Neural cell (in vitro differentiated cells): ENCODE results near the gene AKR7A3. TPM values are rescaled to one million over a fixed set of nuclear protein-coding genes. Genes with fewer than 3 reads are reported as not detected.

Experiments used
- H2AFZ ChIP-seq: fragments of 200-600, 300-800 bp; sonication (generic), shearing (Covaris generic); 2 replicates; pipeline ENCODE4 v1.6.0; 2014; ENCODE audit warnings: low read depth, mild to moderate bottlenecking, antibody characterized with exemption, low read length, moderate library complexity
- H3F3A ChIP-seq: fragments of 200-600 bp; shearing (Covaris generic); 2 replicates; pipeline ENCODE4 v1.6.1; 2016; ENCODE audit warnings: mild to moderate bottlenecking, moderate library complexity, mixed read lengths, antibody characterized with exemption, low read length; ENCODE audit not compliant: insufficient read depth, poor library complexity, severe bottlenecking
- H3K27ac ChIP-seq: fragments of 200-600, 300-800 bp; sonication (generic), shearing (Covaris generic); 2 replicates; pipeline ENCODE4 v1.5.1; 2014; ENCODE audit warnings: mild to moderate bottlenecking, low read length, moderate library complexity
- H3K27me3 ChIP-seq: fragments of 300-800, 200-600 bp; sonication (generic), shearing (Covaris generic); 2 replicates; pipeline ENCODE4 v1.6.0; 2014; ENCODE audit warnings: mild to moderate bottlenecking, low read depth, low read length, moderate library complexity; ENCODE audit not compliant: insufficient read depth
- H3K36me3 ChIP-seq: fragments of 300-800, 200-600 bp; sonication (generic), shearing (Covaris generic); 2 replicates; pipeline ENCODE4 v1.5.1; 2014; ENCODE audit warnings: mild to moderate bottlenecking, antibody characterized with exemption, low read length, moderate library complexity; ENCODE audit not compliant: insufficient read depth
- H3K4me2 ChIP-seq: fragments of 300-800, 200-600 bp; sonication (generic), shearing (Covaris generic); 2 replicates; pipeline ENCODE4 v1.6.0; 2014; ENCODE audit warnings: mild to moderate bottlenecking, low read length
- H3K4me3 ChIP-seq: fragments of 300-800, 200-600 bp; sonication (generic), shearing (Covaris generic); 2 replicates; pipeline ENCODE4 v1.5.1; 2014; ENCODE audit warnings: mild to moderate bottlenecking, low read length, moderate library complexity
- H3K79me2 ChIP-seq: fragments of 200-600 bp; shearing (Covaris generic); replicated peaks from 2 replicates; pipeline ENCODE4 v1.6.0; 2014; ENCODE audit warnings: mild to moderate bottlenecking, low read length, moderate library complexity; ENCODE audit not compliant: insufficient read depth
- H3K9ac ChIP-seq: fragments of 300-800, 200-600 bp; sonication (generic), shearing (Covaris generic); 2 replicates; pipeline ENCODE4 v1.6.1; 2016; ENCODE audit warnings: mild to moderate bottlenecking, low read length, mixed read lengths
- H3K9me2 ChIP-seq: fragments of 200-600 bp; shearing (Covaris generic); 2 replicates; pipeline ENCODE4 v1.6.1; 2016; ENCODE audit warnings: mild to moderate bottlenecking, low read length, mixed read lengths; ENCODE audit not compliant: insufficient read depth
- H3K9me3 ChIP-seq: fragments of 200-600, 300-800 bp; sonication (generic), shearing (Covaris generic); 2 replicates; pipeline ENCODE4 v1.6.1; 2016; ENCODE audit warnings: mild to moderate bottlenecking, mixed run types, low read length, moderate library complexity, mixed read lengths
- H4K20me1 ChIP-seq: fragments of 200-600 bp; shearing (Covaris generic); 2 replicates; pipeline ENCODE4 v1.6.1; 2016; ENCODE audit warnings: mild to moderate bottlenecking, mixed run types; ENCODE audit not compliant: insufficient read depth
- EP300 ChIP-seq: fragments of 450-650 bp; conservative IDR thresholded peaks from 2 replicates; pipeline ENCODE4 v1.6.1; 2014; ENCODE audit warnings: antibody characterized with exemption, mild to moderate bottlenecking, moderate library complexity; ENCODE audit not compliant: poor library complexity, severe bottlenecking
- EZH2 ChIP-seq: fragments of 200-600, 300-800 bp; shearing (Covaris generic), sonication (generic); IDR thresholded peaks from 2 replicates; pipeline ENCODE4 v1.6.1; 2014; ENCODE audit warnings: antibody characterized with exemption, low read length, borderline replicate concordance, mild to moderate bottlenecking; ENCODE audit not compliant: insufficient read depth, poor library complexity, severe bottlenecking
- POLR2AphosphoS5 ChIP-seq: IDR thresholded peaks from 2 replicates; pipeline ENCODE4 v1.6.1; 2012
- RAD21 ChIP-seq: fragments of 450-650 bp; conservative IDR thresholded peaks from 2 replicates; pipeline ENCODE4 v1.6.1; 2014; ENCODE audit warnings: antibody characterized with exemption, mild to moderate bottlenecking, moderate library complexity
- SMC3 ChIP-seq: fragments of 450-650 bp; conservative IDR thresholded peaks from 2 replicates; pipeline ENCODE4 v1.6.1; 2014; ENCODE audit warnings: antibody characterized with exemption, mild to moderate bottlenecking, moderate library complexity; ENCODE audit not compliant: poor library complexity
- TAF1 ChIP-seq: IDR thresholded peaks from 2 replicates; pipeline ENCODE4 v1.6.1; 2012; ENCODE audit warnings: low read depth
- polyA plus RNA-seq: library from polyadenylated mRNA; depleted of rRNA; stranded (reverse); fragments of >200 nt; gene quantifications from 2 replicates; pipeline ENCODE4 v1.2.3, GENCODE V29; 2014
- TF ChIP-seq, protein P1 (sequence below): IDR thresholded peaks from 2 replicates; pipeline ENCODE4 v1.6.1; 2012; ENCODE audit warnings: borderline replicate concordance
- TF ChIP-seq, protein P2 (sequence below): fragments of 450-650 bp; IDR thresholded peaks from 2 replicates; pipeline ENCODE4 v1.5.1; 2014; ENCODE audit warnings: antibody characterized with exemption, mild to moderate bottlenecking, moderate library complexity; ENCODE audit not compliant: poor library complexity, severe bottlenecking

Gene AKR7A3
- polyA plus RNA-seq, 1 donor from 2014 or later = 2.9 TPM

DNA sequence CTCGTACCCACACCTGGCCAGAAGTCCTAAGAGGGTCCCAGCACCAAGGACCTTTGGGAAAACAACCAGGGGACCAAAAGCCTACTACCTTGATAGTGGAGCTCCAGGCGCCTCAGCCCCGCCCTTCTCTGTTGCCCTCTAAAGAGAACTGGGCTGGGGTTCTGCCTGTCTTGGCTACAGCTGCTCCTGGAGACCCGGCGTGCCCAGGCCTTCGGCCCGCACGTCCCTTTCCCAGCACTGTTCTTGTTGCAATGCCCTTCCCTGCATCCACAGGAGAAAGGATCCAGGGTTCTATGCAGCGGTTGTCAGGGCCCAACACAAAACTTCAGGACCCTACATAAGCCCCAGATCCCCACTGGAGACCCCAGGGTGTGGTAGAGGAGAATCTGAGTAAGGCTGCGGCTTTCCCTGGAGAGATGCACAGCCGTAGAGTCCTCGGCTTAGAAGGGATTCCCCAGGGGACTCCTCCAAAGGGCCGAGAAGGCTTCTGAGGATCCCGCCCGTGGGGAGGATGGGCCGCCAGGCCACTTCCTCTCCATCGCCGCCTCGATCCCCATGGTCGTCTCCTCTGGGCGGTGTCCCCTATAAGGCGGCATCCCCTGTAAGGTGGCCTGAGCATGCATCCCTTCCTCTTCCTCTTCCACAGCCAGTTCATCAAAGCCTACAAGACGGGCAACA is 35.6 kb upstream of the AKR7A3 start:
- H3K36me3 ChIP-seq = no peaks in the 10 kb centered on the region
- H3K27ac ChIP-seq = no peak overlapping the region
- H3F3A ChIP-seq = no peaks in the 10 kb centered on the region

DNA sequence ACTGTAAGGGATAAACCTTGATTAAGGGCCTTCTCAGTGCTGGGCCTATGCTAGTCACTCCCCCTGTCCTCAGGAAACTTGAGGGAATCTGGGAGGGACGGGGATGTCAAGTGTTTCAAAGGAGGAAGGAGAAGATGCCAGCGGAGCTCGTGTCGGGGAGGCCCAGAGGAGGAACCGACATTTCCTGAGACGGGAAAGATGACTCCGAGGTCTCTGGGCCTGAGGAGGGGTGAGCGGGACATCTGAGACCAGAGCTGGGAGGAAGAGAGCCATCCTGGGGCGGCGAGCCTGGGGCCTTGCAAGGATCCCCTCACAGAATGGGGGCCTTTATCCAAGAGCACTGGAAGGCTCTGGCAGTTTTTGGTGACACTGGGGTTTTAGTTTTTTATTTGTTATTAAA is 33.9 kb upstream of the AKR7A3 start:
- H4K20me1 ChIP-seq = no peaks in the 10 kb centered on the region
- no peaks in the 10 kb centered on the region for H3K27me3 ChIP-seq
- H3K9me2 ChIP-seq = no peaks in the 10 kb centered on the region
- H3F3A ChIP-seq = no peaks in the 10 kb centered on the region
- no peaks in the 10 kb centered on the region for H3K36me3 ChIP-seq
- TF ChIP-seq, protein P1, sequence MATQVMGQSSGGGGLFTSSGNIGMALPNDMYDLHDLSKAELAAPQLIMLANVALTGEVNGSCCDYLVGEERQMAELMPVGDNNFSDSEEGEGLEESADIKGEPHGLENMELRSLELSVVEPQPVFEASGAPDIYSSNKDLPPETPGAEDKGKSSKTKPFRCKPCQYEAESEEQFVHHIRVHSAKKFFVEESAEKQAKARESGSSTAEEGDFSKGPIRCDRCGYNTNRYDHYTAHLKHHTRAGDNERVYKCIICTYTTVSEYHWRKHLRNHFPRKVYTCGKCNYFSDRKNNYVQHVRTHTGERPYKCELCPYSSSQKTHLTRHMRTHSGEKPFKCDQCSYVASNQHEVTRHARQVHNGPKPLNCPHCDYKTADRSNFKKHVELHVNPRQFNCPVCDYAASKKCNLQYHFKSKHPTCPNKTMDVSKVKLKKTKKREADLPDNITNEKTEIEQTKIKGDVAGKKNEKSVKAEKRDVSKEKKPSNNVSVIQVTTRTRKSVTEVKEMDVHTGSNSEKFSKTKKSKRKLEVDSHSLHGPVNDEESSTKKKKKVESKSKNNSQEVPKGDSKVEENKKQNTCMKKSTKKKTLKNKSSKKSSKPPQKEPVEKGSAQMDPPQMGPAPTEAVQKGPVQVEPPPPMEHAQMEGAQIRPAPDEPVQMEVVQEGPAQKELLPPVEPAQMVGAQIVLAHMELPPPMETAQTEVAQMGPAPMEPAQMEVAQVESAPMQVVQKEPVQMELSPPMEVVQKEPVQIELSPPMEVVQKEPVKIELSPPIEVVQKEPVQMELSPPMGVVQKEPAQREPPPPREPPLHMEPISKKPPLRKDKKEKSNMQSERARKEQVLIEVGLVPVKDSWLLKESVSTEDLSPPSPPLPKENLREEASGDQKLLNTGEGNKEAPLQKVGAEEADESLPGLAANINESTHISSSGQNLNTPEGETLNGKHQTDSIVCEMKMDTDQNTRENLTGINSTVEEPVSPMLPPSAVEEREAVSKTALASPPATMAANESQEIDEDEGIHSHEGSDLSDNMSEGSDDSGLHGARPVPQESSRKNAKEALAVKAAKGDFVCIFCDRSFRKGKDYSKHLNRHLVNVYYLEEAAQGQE = no peak
- no peak for TF ChIP-seq EP300
- no peak for TF ChIP-seq EZH2
- no peak for TF ChIP-seq SMC3
- TF ChIP-seq, protein P2, sequence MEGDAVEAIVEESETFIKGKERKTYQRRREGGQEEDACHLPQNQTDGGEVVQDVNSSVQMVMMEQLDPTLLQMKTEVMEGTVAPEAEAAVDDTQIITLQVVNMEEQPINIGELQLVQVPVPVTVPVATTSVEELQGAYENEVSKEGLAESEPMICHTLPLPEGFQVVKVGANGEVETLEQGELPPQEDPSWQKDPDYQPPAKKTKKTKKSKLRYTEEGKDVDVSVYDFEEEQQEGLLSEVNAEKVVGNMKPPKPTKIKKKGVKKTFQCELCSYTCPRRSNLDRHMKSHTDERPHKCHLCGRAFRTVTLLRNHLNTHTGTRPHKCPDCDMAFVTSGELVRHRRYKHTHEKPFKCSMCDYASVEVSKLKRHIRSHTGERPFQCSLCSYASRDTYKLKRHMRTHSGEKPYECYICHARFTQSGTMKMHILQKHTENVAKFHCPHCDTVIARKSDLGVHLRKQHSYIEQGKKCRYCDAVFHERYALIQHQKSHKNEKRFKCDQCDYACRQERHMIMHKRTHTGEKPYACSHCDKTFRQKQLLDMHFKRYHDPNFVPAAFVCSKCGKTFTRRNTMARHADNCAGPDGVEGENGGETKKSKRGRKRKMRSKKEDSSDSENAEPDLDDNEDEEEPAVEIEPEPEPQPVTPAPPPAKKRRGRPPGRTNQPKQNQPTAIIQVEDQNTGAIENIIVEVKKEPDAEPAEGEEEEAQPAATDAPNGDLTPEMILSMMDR = no peak
- no peak for TF ChIP-seq RAD21
- H3K27ac ChIP-seq = no peak overlapping the region
- no peak overlapping the region for H2AFZ ChIP-seq
- H3K9me3 ChIP-seq = no peaks in the 10 kb centered on the region
- H3K9ac ChIP-seq = no peak overlapping the region
- no peak overlapping the region for H3K4me2 ChIP-seq
- no peak overlapping the region for H3K4me3 ChIP-seq
- H3K79me2 ChIP-seq = no peaks in the 10 kb centered on the region

More for the DNA sequence above, 35.6 kb upstream of the AKR7A3 start:
- Histone ChIP-seq H3K4me2 (no peak overlapping the region), H3K9me2 (no peaks in the 10 kb centered on the region), H3K4me3 (no peak overlapping the region), H3K9ac (no peak overlapping the region), H3K9me3 (no peaks in the 10 kb centered on the region), H2AFZ (no peak overlapping the region), H3K27me3 (no peaks in the 10 kb centered on the region), H4K20me1 (no peaks in the 10 kb centered on the region), H3K79me2 (no peaks in the 10 kb centered on the region)
- no peak for TF ChIP-seq POLR2AphosphoS5
- TF ChIP-seq, protein P1 = no peak
- no peak for TF ChIP-seq TAF1
